Esophagus muscularis mucosa (tissue), 4 donors: ENCODE results near the gene NOXA1. TPM values are rescaled to one million over a fixed set of nuclear protein-coding genes. Genes with fewer than 3 reads are reported as not detected.

Experiments used
- DNase-seq: peaks from one replicate; pipeline ENCODE4 v3.0.0-alpha.2; 2017; ENCODE audit errors: extremely low spot score
- H3K27ac ChIP-seq, 4 donors: fragments of 200-600 bp; sonication (generic); replicated peaks in 1 of 4; 1 replicate in 3 of 4; 2 replicates in 1 of 4; pipeline ENCODE4 v1.5.1; 2016 to 2019; ENCODE audit warnings: mild to moderate bottlenecking in 1 of 4
- H3K27me3 ChIP-seq, 4 donors: fragments of 200-600 bp; sonication (generic); one replicate each; pipeline versions ENCODE4 v1.5.1 to v1.6.0; 2016 to 2019
- H3K36me3 ChIP-seq, 4 donors: fragments of 200-600 bp; sonication (generic); one replicate each; pipeline ENCODE4 v1.5.1; 2016 to 2019
- H3K4me1 ChIP-seq, 4 donors: fragments of 200-600 bp; sonication (generic); one replicate each; pipeline ENCODE4 v1.5.1; 2016 to 2019
- H3K4me3 ChIP-seq, 4 donors: fragments of 200-600 bp; sonication (generic); 1 replicate in 2 of 4; 2 replicates in 2 of 4; pipeline ENCODE4 v1.5.1; 2016 to 2019; ENCODE audit warnings: mild to moderate bottlenecking in 4 of 4, moderate library complexity in 1 of 4
- H3K9me3 ChIP-seq, 4 donors: fragments of 200-600 bp; sonication (generic); 1 replicate in 3 of 4; 2 replicates in 1 of 4; pipeline ENCODE4 v1.5.1; 2016 to 2019
- CTCF ChIP-seq, 3 experiments: fragments of 200-600 bp in 2 of 3; fragments of 450-650 bp in 1 of 3; sonication (generic) in 2 of 3; IDR thresholded peaks; one replicate each; pipeline ENCODE4 v1.5.1; 2017 to 2019; ENCODE audit warnings: antibody characterized with exemption in 3 of 3, mild to moderate bottlenecking in 2 of 3, moderate library complexity in 1 of 3
- EP300 ChIP-seq: sonication (generic); formaldehyde crosslinking; IDR thresholded peaks from one replicate; pipeline ENCODE4 v1.6.1; 2017; ENCODE audit warnings: antibody characterized with exemption
- POLR2A ChIP-seq: fragments of 450-650 bp; IDR thresholded peaks from one replicate; pipeline ENCODE4 v1.6.1; 2017; ENCODE audit warnings: antibody characterized with exemption, moderate library complexity, mild to moderate bottlenecking, low read depth
- POLR2AphosphoS5 ChIP-seq, 2 donors: sonication (generic); formaldehyde crosslinking; IDR thresholded peaks; one replicate each; pipeline ENCODE4 v1.6.1; 2017; ENCODE audit warnings: antibody characterized with exemption in 2 of 2
- whole genome bisulfite sequencing: methylation state at CpG from one replicate; pipeline ENCODE4 v1.1.5; 2018; 5-methylcytosine and 5-hydroxymethylcytosine counted together
- intact Hi-C: fragments of 100-400 bp; cut with DNase I; formaldehyde crosslinking; loops from one replicate; pipeline ENCODE4 v1.15.1; 2023
- total RNA-seq, 4 donors: library from RNA; depleted of rRNA; stranded (reverse); fragments of >200 nt; gene quantifications; one replicate each; pipeline versions ENCODE4 v1.1.0 to v1.2.1, GENCODE V29; 2016

Gene NOXA1
- total RNA-seq, 4 donors from 2014 or later = 2.1 to 4.0 (median 3.0) TPM

GRCh38 chr9:137416563-137417151, 6.5 kb upstream of the NOXA1 start:
- peak overlapping the region in 2 of 4 donors; percentile 46 to 52 for H3K27ac ChIP-seq
- H3K4me3 ChIP-seq = peak overlapping the region; percentile 35 to 49 (median 43)

GRCh38 chr9:137417161-137418021, 5.8 kb upstream of the NOXA1 start:
- Histone ChIP-seq H3K4me1 (peaks cover 14 to 38% (median 25%) of the 10 kb centered on the region in 4 donors), H3K9me3 (no peaks in the 10 kb centered on the region), H3K4me3 (peak overlapping the region; percentile 35 to 49 (median 43)), H3K36me3 (peaks cover 0 to 11% (median 0%) of the 10 kb centered on the region in 4 donors), H3K27me3 (no peaks in the 10 kb centered on the region), H3K27ac (peak overlapping the region in 2 of 4 donors; percentile 46 to 52)
- WGBS = 69% methylated on average over 60 of the region's 99 CpGs
- no peak for DNase-seq
- TF ChIP-seq POLR2AphosphoS5 (IDR thresholded peaks at IDR 0.05) (peak in 1 of 2 donors; percentile 31), EP300 (no peak), CTCF (IDR thresholded peaks at IDR 0.05) (no peak), POLR2A (no peak)
- intact Hi-C loops = no loop called here

More at GRCh38 chr9:137416563-137417151, 6.5 kb upstream of the NOXA1 start:
- H3K9me3 ChIP-seq = no peaks in the 10 kb centered on the region
- H3K36me3 ChIP-seq = peaks cover 0 to 11% (median 0%) of the 10 kb centered on the region in 4 donors
- WGBS = 86% methylated on average over 31 of the region's 45 CpGs
- intact Hi-C loops = no loop called here
- DNase-seq = no peak
- TF ChIP-seq CTCF (IDR thresholded peaks at IDR 0.05) (no peak), EP300 (no peak), POLR2A (no peak), POLR2AphosphoS5 (IDR thresholded peaks at IDR 0.05) (no peak)
- H3K4me1 ChIP-seq = peaks cover 12 to 38% (median 25%) of the 10 kb centered on the region in 4 donors
- no peaks in the 10 kb centered on the region for H3K27me3 ChIP-seq

- intact Hi-C loops = loop anchor here (10.0 kb wide), 1 partner anchor 103 kb away; no protein-coding TSS in a partner anchor
These were observed 1.2 kb upstream of the NOXA1 start for GRCh38 chr9:137421838-137422603.

GRCh38 chr9:137423514-137424291, 510 bp downstream of the NOXA1 start:
- Histone ChIP-seq H3K9me3 (no peaks in the 10 kb centered on the region), H3K4me1 (peaks cover 20 to 36% (median 29%) of the 10 kb centered on the region in 4 donors), H3K4me3 (peak overlapping the region; percentile 79 to 100 (median 96)), H3K36me3 (no peaks in the 10 kb centered on the region), H3K27ac (peak overlapping the region; percentile 69 to 80 (median 78)), H3K27me3 (no peaks in the 10 kb centered on the region)
- intact Hi-C loops = loop anchor here (10.0 kb wide), 1 partner anchor 101 kb away; no protein-coding TSS in a partner anchor
- DNase-seq = no peak
- TF ChIP-seq POLR2A = no peak
- no peak for TF ChIP-seq CTCF (IDR thresholded peaks at IDR 0.05)
- TF ChIP-seq POLR2AphosphoS5 (IDR thresholded peaks at IDR 0.05) = no peak
- TF ChIP-seq EP300 = no peak
- 39% methylated on average over 7 of the region's 77 CpGs for whole genome bisulfite sequencing

More at GRCh38 chr9:137421838-137422603, 1.2 kb upstream of the NOXA1 start:
- Histone ChIP-seq H3K27me3 (no peaks in the 10 kb centered on the region), H3K36me3 (peaks cover 0 to 9% (median 0%) of the 10 kb centered on the region in 4 donors), H3K4me3 (peak overlapping the region; percentile 79 to 100 (median 96)), H3K9me3 (no peaks in the 10 kb centered on the region), H3K27ac (peak overlapping the region; percentile 69 to 79 (median 75)), H3K4me1 (peaks cover 20 to 47% (median 36%) of the 10 kb centered on the region in 4 donors)
- DNase-seq = no peak
- 3% methylated on average over 11 of the region's 11 CpGs for WGBS
- no peak for TF ChIP-seq EP300
